Hepatic stellate cell (primary cell): Measurements from ENCODE around the gene SACM1L.
A peak's percentile ranks its signal among the peaks of the same experiment; 100 is the strongest.
"Not testable (repeated sequence)": the region's sequence is repeated elsewhere in the genome, so short reads cannot be mapped to it uniquely, and the experiment has no call there.

Experiments
- DNase-seq: peaks from one replicate; pipeline ENCODE4 v3.0.0; 2011; ENCODE audit warnings: low spot score

SACM1L gene

DNA sequence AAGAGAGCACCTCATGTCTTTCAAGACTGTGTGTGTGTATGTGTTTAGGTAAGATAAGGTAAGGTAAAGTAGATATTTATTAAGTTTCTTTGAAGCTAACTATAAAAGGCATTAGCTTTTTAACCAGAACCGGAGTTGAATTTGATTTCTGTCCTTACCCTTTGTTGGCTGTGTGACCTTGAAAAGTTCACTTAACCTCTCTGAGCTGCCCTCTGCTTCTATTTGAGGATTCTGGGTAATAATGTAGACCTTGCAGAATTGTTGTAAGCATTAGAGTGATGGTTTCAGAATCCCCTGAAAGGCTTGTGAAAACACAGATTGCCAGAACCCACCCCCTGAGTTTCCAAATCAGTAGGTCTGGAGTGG is 21.6 kb upstream of the SACM1L start:
- DNase-seq, result no peak

DNA sequence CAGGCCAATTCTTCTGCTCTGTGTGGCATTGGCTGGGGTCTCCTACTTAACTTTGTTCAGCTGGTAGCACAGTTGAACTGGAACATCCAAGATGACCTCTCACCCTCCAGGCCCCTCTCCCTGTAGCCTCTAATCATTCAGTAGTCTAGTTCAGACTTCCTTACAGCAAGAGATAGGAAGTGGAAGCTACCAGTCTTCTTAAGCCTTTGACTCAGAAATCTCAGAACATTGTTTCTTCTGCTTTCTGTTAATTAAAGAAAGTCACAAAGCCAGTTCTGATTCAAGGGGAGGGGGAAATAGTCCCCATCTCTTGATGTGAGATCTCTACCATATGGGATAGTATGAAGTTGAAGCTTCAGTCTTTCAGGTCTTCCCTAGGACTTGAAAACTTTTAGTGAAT is 18.8 kb upstream of the SACM1L start:
- DNase-seq, result no peak

DNA sequence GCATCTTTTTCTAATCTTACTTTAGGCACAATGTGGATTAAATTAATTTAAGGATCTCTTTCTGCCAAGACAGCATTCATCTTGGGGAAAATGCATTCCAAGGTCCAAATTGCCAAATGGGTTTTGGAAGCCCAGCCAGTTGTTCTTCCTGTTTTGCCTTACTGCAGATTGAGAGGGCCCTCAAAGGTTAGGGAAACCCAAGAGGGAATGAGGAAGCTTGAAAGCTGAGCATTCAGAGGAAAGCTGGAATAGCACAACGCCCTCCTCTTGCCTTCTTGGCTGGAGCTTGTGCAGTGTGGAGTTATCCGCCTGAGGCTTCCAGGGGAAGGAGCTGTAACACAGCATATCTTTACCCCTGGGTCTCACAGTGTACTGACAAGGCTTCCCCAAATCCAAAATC is 18.2 kb upstream of the SACM1L start:
- DNase-seq, result no peak

DNA sequence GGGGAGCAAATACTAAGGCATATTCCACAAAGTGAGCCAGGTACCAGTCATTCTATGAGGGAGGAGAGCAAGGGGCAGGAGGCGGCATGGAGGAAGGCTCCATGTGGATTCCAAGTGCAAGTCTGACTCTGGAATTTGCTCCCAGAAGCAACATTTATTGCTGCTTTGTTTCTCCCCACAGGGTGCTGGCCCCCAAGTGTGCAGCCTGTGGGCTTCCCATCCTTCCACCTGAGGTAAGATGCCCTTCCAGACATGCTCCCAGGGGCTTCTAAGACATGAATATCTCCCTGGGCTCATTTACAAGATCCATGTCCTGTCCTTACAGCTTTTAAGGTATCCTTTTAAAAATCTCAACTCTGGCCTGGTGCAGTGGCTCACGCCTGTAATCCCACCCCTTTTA is 15.9 kb upstream of the SACM1L start:
- no peak for DNase-seq

DNA sequence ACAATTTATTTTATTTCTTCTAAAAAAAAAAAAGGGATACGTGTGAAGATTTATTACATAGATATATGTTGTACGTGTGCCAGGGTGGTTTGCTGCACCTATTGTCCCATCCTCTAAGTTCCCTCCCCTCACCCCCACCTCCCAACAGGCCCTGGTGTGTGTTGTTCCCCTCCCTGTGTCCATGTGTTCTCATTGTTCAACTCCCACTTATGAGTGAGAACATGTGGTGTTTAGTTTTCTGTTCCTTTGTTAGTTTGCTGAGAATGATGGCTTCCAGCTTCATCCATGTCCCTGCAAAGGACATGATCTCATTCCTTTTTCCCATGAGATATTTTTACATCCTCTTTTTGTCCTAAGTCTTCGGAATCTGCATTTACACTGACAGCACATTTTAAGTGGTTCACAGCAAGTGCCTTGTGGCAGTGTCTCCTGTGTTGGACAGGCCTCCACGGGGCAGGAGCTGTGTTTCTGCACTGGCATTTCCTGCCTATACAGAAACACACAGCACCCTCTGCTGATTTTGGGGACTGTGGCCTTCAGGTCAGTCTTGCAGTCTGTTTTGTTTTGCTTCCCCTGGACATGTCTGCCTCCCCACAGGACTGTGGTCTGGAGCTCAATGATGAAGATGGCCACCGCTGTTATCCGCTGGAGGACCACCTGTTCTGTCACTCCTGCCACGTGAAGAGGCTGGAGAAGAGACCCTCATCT is 12.7 kb upstream of the SACM1L start:
- no peak for DNase-seq

DNA sequence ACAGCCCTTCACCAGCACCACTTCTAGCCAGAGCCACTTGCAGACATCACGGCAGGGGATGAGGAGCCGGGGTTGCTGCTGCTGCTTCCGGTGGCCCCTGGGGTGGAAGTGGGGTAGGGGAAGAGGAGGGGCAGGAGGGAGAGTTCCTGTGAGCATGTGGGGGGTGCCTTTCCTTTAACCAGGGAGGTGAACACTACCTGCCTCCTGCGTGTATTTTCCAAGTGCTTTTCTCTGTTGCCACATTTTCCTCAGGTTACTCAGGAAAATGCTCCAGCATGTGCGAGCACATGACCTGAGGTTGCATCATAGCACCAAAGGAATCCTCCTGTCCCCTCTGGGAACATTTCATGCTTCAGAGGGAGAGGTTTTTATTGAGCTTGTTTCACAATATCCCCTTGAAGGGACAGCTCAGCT is 12.2 kb upstream of the SACM1L start:
- DNase-seq, result peak; percentile 51

DNA sequence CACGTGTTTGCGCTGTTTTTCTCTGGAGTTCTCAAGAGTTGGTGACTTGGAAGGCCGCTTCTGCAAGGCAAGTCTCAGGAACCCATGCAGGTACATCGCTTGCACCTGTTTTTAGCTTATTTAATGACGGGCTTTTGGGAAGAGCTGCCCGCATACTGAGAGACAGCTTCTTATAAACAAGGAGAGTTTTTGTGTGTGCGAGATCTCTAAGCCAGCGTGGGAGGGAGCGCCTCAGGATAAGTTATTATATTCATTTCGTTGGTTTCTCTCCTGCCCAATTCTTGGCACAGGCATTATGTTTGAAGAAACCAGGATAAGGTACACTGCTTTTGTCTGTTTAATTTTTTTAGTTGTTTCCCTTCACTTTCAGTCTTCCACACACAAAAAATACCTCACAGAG is 11.4 kb upstream of the SACM1L start:
- no peak for DNase-seq

DNA sequence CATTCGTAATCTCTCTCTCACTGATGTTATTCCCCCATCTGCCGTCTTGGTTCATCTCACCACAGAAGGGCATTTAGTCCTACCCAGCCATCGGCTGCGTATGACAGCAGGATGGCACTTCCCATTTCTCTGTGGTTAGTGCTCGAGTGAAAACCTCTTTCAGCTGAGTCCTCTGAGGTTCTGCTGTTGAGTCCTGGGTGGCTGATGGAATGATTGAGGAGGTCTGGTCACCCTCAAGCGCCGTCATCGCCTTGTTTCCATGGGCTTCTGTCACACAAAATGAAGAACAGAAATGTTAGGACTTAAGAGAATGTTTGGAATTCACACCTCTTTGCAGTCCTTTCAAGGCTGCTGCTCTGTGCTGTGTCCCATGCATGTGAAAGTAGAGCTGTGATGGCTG is 9.4 kb upstream of the SACM1L start:
- DNase-seq, result no peak

DNA sequence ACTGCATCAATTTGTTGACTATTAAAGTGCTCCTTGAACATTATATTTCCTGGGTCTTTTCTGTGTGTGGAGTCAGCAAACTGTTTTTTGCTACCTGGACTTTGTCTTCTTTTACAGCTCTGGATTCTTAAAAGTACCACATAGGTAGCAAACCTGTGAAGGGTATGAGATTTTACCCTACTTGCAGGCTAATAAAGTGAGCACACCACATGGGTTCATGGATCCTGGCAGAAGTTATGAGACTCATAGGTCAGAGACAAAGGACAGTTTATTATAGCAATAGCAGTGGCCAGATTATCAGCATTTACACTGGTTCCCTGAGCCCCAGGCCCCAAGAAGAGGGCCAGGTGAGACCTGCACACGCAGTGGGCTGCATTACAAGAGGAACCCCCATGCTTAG is 8.0 kb upstream of the SACM1L start:
- DNase-seq, result no peak

DNA sequence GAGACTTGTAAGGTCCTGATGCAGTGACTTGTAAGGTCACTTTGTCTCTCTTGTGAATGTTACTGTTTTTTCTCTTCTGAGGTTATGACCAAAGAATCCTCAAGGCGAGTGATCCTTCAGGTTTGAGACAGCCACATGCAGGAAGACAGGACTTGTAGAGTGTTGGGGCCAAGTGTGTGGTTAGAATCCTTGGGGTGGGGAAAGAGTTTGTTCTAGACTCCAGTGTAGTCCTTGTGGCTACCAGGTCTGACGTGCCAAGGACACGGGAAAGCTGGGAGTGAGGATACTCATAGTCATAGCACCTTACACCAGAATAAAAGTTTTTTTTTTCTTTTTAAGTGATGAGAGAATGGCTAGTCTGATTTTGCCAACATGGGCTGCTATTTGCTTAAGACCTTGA is 7.3 kb upstream of the SACM1L start:
- DNase-seq, result no peak

DNA sequence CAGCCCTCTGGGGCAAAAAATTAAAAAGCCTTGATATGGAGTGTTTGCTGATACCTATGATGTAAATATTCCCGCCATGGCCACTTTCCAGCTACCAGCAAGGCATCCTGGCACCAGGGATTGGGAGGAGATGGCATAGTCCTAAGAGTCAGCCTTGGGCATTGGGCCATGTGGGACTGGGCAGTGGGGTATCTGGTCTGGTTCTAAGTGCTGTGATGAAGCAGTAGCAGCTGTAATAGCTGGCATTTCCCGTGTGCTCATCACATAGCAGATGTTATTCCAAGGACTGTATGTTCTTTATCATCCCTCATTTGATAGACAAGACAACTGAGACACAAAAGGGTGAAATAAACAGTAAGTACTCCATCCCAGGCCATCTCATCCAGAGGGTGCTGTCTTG is 6.9 kb upstream of the SACM1L start:
- DNase-seq, result no peak

DNA sequence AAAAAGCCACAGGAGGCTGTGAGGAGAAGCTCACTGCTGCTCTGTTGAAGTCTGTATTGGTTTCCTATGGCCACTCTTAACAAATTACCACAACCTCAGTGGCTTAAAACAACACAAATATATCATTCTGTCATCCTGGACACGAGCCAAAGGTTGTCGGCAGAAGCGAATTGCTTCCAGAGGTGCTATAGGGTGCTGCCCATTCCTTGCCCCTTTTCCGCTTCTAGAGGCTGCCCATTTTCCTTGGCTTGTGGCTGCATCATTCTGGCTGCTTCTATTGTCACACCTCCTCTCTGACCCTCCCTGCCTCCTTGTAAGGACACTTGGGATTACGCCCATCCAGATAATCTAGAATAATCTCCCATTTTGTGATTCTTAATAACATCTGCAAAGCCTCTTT is 6.4 kb upstream of the SACM1L start:
- DNase-seq, result no peak

DNA sequence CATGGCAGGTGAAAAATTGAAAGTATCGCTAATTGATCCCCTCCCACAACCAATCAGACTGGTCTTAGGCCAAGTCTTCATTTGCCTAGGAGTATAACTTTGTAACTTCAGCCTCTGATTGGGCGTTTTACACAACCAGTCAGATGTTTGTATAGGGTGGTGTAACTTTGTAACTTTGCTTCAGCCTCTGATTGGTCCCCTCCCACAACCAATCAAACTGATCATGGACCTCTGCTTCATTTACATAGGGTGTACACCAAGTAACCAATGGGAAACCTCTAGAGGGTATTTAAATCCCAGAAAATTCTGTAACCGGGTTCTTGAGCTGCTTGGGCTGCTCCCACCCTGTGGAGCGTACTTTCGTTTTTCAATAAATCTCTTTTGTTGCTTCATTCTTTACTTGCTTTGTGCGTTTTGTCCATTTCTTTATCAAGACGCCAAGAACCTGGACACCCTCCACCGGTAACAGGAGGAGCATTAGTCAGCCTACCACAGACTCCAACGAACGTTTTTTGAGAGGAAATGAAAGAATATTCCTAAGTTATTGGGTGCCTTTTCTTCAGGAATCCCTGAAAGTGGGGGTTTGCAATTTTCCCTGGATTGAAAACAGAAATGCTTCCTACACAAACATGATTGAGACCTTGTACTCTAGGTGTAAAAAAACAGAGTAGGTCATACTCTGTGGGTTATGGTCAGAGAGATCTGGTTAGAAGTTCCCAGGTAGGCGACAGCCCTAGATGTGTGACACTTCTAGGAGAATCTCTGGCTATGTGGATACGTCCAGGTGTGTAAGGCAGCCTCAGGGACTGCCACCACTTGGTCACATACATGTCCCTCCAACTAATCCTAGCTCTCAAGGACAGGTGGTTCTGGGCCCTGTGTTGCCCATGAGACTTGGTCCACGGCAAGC is 5.5 kb upstream of the SACM1L start:
- DNase-seq, result no peak

DNA sequence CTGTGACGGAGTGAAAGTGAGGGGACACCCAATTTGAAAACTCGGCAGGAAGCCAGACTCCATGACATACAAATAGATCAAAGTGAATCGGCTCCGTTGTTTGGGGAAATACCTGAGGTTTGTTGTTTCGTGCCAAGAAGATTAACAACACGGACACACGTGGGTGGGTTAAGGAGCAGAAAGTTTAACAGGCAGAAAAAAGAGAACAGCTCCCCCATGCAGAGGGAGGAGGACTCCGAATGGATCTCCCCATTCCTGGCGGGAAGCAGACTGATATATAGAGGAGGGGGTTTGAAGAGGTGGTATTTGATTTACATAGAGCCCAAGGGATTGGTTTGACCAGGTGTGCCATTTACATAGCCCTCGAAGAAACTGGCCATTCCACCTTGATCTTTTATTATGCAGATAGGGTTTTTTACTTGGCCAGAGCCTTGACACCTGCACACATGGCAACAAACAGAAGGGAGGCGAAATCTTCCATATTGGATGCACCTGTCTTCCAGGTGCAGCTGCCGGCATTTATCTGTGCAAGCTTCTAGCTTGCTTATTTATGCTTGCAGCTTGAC is 4.8 kb upstream of the SACM1L start:
- DNase-seq, result no peak

DNA sequence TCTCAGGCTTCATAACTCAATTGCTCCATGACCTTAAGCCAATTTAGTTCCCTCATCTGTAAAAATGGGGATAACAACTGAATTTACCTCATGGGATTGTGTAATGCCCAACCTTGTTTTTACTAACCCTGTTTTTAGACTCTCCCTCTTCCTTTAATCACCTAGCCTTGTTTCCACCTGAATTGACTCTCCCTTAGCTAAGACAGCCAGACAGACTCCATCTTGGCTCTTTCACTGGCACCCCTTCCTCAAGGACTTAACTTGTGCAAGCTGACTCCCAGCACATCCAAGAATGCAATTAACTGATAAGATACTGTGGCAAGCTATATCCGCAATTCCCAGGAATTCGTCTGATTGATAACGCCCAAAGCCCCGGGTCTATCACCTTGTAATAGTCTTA is 3.5 kb upstream of the SACM1L start:
- DNase-seq, result not testable (repeated sequence)

DNA sequence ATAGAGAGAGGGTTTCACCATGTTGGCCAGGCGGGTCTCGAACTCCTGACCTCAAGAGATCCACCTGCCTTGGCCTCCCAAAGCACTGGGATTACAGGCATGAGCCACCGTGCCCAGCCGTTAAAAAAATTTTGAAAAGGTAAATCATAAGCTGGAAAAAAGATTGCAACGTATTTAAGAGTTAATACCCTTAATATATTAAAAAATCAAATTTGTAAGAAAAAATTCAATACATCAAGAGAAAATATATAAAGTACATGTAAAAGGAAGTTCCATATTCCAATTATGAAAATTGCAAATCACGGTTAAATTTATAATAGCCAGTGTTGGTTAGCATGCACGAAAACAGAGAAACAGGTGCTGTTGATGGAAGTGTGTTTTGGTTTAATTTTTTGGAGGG is 2.3 kb upstream of the SACM1L start:
- no peak for DNase-seq

DNA sequence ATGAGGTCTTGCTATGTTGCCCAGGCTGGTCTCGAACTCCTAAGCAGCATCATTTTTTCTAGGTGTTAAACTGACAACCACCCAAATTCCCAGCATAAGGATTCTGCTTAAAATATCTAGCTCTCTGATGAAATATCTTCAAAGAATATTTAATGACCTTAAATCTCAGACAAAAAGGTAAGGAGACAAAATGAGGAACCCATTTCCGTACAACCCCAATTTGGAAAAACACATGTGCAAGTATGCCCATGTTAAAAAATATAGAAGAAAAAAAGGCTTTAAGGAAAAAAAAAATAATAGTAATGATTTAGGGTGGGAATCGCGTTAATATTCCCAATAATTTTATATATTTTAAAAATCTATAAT is 1.4 kb upstream of the SACM1L start:
- DNase-seq, result no peak

DNA sequence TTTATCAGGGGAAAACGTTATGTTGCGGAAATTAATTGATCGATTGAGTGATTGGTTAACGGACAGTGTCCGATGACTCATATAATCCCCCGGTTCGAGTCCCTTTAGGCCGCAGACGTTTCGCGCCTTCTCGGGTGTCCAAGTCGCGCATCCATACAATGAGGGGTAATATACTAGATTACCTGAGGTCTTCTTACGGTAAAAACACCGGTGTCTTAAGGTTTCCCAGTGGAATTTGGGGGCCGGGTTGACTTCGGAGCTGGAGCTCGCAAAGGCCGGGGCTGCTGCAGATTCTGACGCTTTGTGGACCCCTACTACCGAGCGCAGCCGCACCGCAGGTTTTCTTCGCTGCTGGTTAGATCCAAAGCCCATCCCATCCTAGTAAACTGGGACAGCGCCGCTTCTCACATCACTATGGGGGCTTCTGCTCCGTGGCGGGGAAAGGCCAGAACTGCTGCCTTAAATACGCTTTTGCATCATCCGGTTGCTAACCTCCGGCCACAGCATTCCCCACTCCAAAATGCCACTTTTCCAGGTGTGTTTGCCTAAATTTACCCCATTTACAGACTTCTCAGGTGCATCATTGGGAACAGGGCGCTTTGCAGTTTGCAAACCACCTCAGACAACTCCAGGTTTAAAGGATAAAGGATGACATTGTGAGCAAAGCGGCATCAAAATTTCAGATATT is 858 bp upstream of the SACM1L start:
- no peak for DNase-seq

DNA sequence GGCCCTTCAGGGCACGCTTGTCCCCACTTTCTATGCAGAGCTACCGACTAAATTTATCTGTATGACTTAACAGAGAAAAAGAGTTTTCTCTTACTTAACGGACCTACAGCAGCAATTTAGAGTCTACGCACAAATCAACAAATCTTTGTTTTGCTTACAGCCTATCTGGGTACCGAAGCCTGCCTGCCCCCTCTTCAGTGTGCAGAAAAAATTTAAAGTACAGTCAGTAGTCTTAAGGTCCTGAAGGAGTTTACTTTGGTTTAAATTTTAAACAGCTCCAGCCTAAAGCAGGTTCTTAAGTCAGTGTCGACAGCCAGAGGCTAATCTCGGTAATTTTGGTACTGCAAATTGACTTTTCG is 570 bp downstream of the SACM1L start:
- DNase-seq, result no peak

DNA sequence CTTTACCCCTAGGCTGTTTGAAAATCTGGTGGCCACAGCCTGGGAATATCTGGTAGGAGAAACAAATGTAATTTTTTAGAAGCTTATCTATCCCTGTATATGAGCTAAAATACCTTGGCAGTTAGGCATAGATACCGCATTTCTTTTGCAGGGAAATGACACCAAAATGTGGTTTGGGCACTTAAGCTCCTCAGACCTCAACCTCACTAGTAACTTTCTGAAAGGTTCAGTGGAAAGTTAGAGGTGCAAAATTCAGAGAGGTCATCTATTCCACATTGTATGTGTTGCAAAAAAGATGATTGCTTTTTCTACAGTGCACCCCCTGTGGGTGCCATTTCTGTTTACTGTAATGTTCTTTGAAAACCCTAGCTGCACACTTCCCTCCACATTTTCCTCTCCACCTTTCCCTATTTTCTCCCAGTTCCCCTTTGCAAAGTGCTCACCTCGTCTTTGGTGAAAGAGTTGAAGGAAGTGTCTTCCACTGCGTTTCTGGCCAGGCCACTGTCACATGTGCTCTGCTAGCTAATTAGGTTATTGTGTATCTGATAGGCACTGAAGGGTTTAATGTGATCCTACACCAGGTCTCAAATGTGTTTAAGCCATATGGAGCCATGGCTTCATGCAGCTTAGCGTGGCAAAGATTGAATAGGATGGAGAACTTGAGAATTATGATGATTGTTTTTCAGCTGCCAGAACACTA is 1.3 kb downstream of the SACM1L start:
- no peak for DNase-seq

DNA sequence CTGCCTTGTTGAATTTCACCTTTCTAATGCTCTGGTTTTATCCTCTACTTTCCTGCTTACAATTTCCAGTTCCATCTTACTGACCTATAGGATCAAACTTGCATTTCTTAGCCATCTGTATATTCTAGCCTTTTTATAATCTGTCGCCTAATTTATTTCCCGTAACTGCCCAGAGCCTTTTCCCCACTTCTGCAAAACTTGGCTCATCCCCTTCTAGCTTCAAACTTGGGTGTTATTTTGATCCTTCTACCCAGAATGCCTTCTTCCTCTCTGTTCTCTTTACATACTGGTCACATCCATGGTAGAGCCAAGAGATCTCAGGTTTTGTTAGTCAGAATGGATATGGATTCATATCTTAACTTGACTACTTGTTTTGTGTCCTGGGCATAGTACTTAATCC is 2.6 kb downstream of the SACM1L start:
- DNase-seq, result no peak

DNA sequence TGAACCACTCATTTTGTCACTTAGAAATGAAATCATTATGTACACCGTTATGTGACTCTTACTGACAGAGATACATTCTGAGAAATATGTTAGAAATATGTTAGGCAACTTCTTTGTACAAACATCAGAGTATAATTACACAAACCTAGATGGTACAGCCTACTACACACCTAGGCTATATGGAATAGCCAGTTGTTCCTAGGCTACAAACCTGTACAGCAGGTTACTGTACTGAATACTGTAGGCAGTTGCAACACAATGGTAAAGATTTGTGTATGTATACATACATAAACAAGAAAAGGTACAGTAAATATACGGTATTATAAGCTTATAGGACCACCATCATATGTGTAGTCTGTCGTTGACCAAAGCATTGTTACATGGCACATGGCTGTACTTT is 3.7 kb downstream of the SACM1L start:
- no peak for DNase-seq
